Measurements from ENCODE around the gene C1orf167. TPM values are rescaled to one million over a fixed set of nuclear protein-coding genes. Genes with fewer than 3 reads are reported as not detected.

Gene C1orf167
- total and polyA plus RNA-seq, 2 of the 8 experiments (the other 6 are each of a cell fraction or from before 2014, with no cell fraction given) = 0.70 to 1.3 TPM

DNA sequence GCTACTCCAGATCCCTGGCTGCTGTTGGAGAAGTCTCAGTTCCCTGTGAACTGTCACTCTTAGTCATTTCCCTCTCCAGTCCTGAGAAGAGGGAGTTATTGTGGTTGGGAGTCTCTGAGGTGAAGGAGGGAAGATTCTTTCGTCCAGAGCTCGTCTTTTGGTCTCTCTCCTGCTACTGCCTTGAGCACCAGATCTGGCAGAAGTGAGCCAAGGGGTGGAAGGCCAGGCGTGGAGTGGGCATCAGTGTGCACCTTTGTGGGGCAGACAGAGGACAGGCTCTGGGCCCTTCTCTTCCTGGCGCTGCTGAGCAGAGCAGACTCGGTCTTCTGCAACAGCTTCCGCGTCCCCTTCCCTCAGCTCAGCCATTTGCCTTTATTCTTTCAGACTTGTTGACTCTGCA lies 63.1 kb downstream of the C1orf167 start:
- H3K9ac ChIP-seq (replicated peaks in 1 of 4; ENCODE audit: extremely low read depth in 1 of 4, low read depth in 3 of 4, low read length in 3 of 4) = no peak overlapping the region
- H3K36me3 ChIP-seq (ENCODE audit: control insufficient read depth in 2 of 4, insufficient read depth in 4 of 4, low read length in 3 of 4) = peaks cover 31 to 57% (median 50%) of the 10 kb centered on the region in 4 experiments
- no peak overlapping the region for H2BK5ac ChIP-seq (ENCODE audit: low read depth, low read length)
- no peak overlapping the region for H3K4me3 ChIP-seq (ENCODE audit: extremely low read depth in 1 of 4, insufficient read depth in 2 of 4, low read depth in 3 of 4, low read length in 4 of 4)
- no peak overlapping the region for H4K91ac ChIP-seq (replicated peaks; ENCODE audit: insufficient read length, low read length)
- no peak overlapping the region for H2BK15ac ChIP-seq (ENCODE audit: low read length)
- no peak for TF ChIP-seq MAFK (IDR thresholded peaks at IDR 0.05; ENCODE audit: low read depth, low read length)
- TF ChIP-seq TAF7 (optimal IDR thresholded peaks at IDR 0.05; ENCODE audit: borderline replicate concordance, low read depth, low read length) = no peak
- TF ChIP-seq NRF1 (IDR thresholded peaks at IDR 0.05; ENCODE audit: low read depth, low read length) = no peak
- TF ChIP-seq RXRA (IDR thresholded peaks at IDR 0.05; ENCODE audit: insufficient read depth, low read depth, low read length) = no peak
- POLR2A ChIA-PET (ENCODE audit: partially characterized antibody) = interaction anchor here (1.0 to 1.4 kb wide), 6 partner anchors 9 to 155 kb away, joined by 3 to 5 read pairs (median 4); partner anchors contain the start of genes CLCN6, MFN2 and MTHFR
- H3K4ac ChIP-seq (replicated peaks; ENCODE audit: insufficient read length, low read depth, low read length) = no peak overlapping the region
- no peaks in the 10 kb centered on the region for H3K9me3 ChIP-seq (ENCODE audit: insufficient read depth in 2 of 2, low read depth in 1 of 2, low read length in 1 of 2)
- H3K79me2 ChIP-seq (ENCODE audit: control insufficient read depth in 1 of 2, insufficient read depth in 2 of 2, low read length in 2 of 2) = no peaks in the 10 kb centered on the region
- CTCF ChIA-PET (ENCODE audit: partially characterized antibody) = interaction anchor here (0.6 to 1.3 kb wide), 2 partner anchors 11 to 64 kb away, joined by 3 to 9 read pairs; no protein-coding TSS in a partner anchor
- H3K4me2 ChIP-seq (ENCODE audit: insufficient read depth in 1 of 2, low read depth in 2 of 2, low read length in 2 of 2) = no peak overlapping the region
- H2BK20ac ChIP-seq (ENCODE audit: low read length) = no peak overlapping the region
- DNase-seq (ENCODE audit: low read depth in 1 of 2, low spot score in 2 of 2) (no peak), FAIRE-seq (no peak)
- H4K5ac ChIP-seq (ENCODE audit: insufficient read length, low read depth, low read length) = no peak overlapping the region
- H3K27me3 ChIP-seq (replicated peaks in 1 of 4; ENCODE audit: control insufficient read depth in 3 of 4, extremely low read depth in 1 of 4, insufficient read depth in 3 of 4, low read length in 3 of 4) = no peaks in the 10 kb centered on the region
- H3K27ac ChIP-seq (ENCODE audit: low read depth, low read length) = no peak overlapping the region
- H4K8ac ChIP-seq (ENCODE audit: extremely low read depth, insufficient read depth, low read length) = no peak overlapping the region
- H2AK5ac ChIP-seq (ENCODE audit: low read depth, low read length) = no peak overlapping the region
- no peak overlapping the region for H3K23ac ChIP-seq (ENCODE audit: insufficient read length)
- no peak overlapping the region for H3K56ac ChIP-seq (replicated peaks; ENCODE audit: insufficient read length, low read depth, low read length)
- peaks cover 0 to 2% of the 10 kb centered on the region in 2 experiments for H4K20me1 ChIP-seq (replicated peaks in 1 of 2; ENCODE audit: control insufficient read depth in 1 of 2, insufficient read depth in 2 of 2, low read length in 2 of 2)
- no peaks in the 10 kb centered on the region; the same call in 1 of the 2 replicates for H3K79me1 ChIP-seq (ENCODE audit: low read depth, low read length)
- no peak overlapping the region for H2AFZ ChIP-seq (ENCODE audit: low read length)
- 98% methylated on average over 7 of the region's 7 CpGs; no CpG with 5 or more reads in 1 of the 2 experiments for WGBS, 2 experiments (ENCODE audit: extremely low coverage in 1 of 2, insufficient coverage in 1 of 2, insufficient read length in 1 of 2, insufficient replicate concordance in 2 of 2, low coverage in 1 of 2, low lambda C conversion rate in 2 of 2, missing lambda C conversion rate in 1 of 2)
- no peaks in the 10 kb centered on the region for H3K4me1 ChIP-seq (replicated peaks in 1 of 4; ENCODE audit: control insufficient read depth in 3 of 4, insufficient read depth in 4 of 4, low read length in 3 of 4)
- no peak overlapping the region for H2BK12ac ChIP-seq (ENCODE audit: low read depth, low read length)
- no peak overlapping the region for H3K18ac ChIP-seq (ENCODE audit: extremely low read depth, low read length)
- no peak overlapping the region for H3K14ac ChIP-seq (ENCODE audit: insufficient read length)
- no peak overlapping the region for H2BK120ac ChIP-seq (replicated peaks; ENCODE audit: low read depth, low read length)
- no peaks in the 10 kb centered on the region for H3K23me2 ChIP-seq (ENCODE audit: low read depth, low read length)
